Measurements from ENCODE around the gene GAREM2.

DNA sequence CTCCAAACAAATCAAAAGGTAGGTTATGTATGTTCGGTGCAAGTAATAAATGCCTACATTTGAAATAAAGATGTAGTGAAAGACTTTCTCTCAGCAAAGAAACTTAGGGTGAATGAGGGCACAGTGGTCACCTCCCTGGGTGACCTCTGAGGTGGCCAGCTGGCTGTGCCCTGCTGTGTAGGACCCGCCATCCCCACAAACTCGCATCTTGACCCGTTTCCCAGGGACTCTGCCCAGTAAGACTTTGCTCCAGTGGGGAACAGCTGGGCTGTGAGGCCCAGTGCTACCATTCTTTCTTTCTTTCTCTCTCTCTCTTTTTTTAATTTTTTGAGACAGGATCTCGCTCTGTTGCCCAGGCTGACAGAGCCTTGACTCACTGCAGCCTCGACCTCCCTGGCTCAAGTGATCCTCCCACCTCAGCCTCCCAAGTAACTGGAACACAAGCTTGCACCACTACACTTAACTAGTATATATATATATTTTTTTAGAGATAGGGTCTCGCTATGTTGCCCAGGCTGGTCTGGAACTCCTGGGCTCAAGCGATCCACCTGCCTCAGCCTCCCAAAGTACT is 8.2 kb upstream of the GAREM2 start:
- TF ChIP-seq, protein P1, sequence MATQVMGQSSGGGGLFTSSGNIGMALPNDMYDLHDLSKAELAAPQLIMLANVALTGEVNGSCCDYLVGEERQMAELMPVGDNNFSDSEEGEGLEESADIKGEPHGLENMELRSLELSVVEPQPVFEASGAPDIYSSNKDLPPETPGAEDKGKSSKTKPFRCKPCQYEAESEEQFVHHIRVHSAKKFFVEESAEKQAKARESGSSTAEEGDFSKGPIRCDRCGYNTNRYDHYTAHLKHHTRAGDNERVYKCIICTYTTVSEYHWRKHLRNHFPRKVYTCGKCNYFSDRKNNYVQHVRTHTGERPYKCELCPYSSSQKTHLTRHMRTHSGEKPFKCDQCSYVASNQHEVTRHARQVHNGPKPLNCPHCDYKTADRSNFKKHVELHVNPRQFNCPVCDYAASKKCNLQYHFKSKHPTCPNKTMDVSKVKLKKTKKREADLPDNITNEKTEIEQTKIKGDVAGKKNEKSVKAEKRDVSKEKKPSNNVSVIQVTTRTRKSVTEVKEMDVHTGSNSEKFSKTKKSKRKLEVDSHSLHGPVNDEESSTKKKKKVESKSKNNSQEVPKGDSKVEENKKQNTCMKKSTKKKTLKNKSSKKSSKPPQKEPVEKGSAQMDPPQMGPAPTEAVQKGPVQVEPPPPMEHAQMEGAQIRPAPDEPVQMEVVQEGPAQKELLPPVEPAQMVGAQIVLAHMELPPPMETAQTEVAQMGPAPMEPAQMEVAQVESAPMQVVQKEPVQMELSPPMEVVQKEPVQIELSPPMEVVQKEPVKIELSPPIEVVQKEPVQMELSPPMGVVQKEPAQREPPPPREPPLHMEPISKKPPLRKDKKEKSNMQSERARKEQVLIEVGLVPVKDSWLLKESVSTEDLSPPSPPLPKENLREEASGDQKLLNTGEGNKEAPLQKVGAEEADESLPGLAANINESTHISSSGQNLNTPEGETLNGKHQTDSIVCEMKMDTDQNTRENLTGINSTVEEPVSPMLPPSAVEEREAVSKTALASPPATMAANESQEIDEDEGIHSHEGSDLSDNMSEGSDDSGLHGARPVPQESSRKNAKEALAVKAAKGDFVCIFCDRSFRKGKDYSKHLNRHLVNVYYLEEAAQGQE (IDR thresholded peaks at IDR 0.05), result no peak
- TF ChIP-seq YY1 (IDR thresholded peaks at IDR 0.05) (peak; percentile 3), FOXA1 (IDR thresholded peaks at IDR 0.05) (no peak), JUND (IDR thresholded peaks at IDR 0.05) (no peak), EGR1 (IDR thresholded peaks at IDR 0.05; ENCODE audit: low read depth in 2 of 2) (no peak), GABPA (IDR thresholded peaks at IDR 0.05 in 1 of 2, conservative IDR thresholded peaks at IDR 0.05 in 1 of 2) (no peak), RAD21 (IDR thresholded peaks at IDR 0.05) (no peak), TAF1 (conservative IDR thresholded peaks at IDR 0.05) (no peak), HNF4A (conservative IDR thresholded peaks at IDR 0.05) (no peak), FOXA2 (IDR thresholded peaks at IDR 0.05) (no peak)
- TF ChIP-seq, protein P2, sequence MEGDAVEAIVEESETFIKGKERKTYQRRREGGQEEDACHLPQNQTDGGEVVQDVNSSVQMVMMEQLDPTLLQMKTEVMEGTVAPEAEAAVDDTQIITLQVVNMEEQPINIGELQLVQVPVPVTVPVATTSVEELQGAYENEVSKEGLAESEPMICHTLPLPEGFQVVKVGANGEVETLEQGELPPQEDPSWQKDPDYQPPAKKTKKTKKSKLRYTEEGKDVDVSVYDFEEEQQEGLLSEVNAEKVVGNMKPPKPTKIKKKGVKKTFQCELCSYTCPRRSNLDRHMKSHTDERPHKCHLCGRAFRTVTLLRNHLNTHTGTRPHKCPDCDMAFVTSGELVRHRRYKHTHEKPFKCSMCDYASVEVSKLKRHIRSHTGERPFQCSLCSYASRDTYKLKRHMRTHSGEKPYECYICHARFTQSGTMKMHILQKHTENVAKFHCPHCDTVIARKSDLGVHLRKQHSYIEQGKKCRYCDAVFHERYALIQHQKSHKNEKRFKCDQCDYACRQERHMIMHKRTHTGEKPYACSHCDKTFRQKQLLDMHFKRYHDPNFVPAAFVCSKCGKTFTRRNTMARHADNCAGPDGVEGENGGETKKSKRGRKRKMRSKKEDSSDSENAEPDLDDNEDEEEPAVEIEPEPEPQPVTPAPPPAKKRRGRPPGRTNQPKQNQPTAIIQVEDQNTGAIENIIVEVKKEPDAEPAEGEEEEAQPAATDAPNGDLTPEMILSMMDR (IDR thresholded peaks at IDR 0.05; ENCODE audit: low read depth, low read length, missing input control), result no peak
- TF ChIP-seq, protein P3, sequence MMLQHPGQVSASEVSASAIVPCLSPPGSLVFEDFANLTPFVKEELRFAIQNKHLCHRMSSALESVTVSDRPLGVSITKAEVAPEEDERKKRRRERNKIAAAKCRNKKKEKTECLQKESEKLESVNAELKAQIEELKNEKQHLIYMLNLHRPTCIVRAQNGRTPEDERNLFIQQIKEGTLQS (IDR thresholded peaks at IDR 0.05), result no peak
- TF ChIP-seq, protein P4, sequence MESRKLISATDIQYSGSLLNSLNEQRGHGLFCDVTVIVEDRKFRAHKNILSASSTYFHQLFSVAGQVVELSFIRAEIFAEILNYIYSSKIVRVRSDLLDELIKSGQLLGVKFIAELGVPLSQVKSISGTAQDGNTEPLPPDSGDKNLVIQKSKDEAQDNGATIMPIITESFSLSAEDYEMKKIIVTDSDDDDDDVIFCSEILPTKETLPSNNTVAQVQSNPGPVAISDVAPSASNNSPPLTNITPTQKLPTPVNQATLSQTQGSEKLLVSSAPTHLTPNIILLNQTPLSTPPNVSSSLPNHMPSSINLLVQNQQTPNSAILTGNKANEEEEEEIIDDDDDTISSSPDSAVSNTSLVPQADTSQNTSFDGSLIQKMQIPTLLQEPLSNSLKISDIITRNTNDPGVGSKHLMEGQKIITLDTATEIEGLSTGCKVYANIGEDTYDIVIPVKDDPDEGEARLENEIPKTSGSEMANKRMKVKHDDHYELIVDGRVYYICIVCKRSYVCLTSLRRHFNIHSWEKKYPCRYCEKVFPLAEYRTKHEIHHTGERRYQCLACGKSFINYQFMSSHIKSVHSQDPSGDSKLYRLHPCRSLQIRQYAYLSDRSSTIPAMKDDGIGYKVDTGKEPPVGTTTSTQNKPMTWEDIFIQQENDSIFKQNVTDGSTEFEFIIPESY (IDR thresholded peaks at IDR 0.05), result no peak
